HCT116 (cell line): Measurements from ENCODE around the gene DISP2. TPM values are rescaled to one million over a fixed set of nuclear protein-coding genes. Genes with fewer than 3 reads are reported as not detected.
A peak's percentile ranks its signal among the peaks of the same experiment; 100 is the strongest.

Source experiments
- ATAC-seq: fragments of 200-7000 bp; cut with Tn5 transposase; 2 replicates; pipeline ENCODE4 v1.9.1; 2020; ENCODE audit warnings: mild to moderate bottlenecking, moderate library complexity
- BruUV-seq: library from RNA; stranded (reverse); fragments of 400-500 nt; replicated peaks from 2 replicates; lab custom pipeline; 2021; lab: Mats Ljungman, UMichigan
- CTCF ChIA-PET: fragments of 300-600 bp; sonication (Branson Sonifier 250); formaldehyde crosslinking; loops from one replicate; lab custom pipeline; 2021; ENCODE audit warnings: antibody characterized with exemption; lab: Charles Lee
- POLR2A ChIA-PET: fragments of 300-600, 350-600 bp; sonication (Branson Sonifier 250); formaldehyde crosslinking; loops from one replicate; lab custom pipeline; 2021; ENCODE audit warnings: antibody characterized with exemption; lab: Charles Lee
- RAD21 ChIA-PET, 2 experiments: fragments of 300-600 bp; sonication (Branson Sonifier 250); formaldehyde crosslinking; loops; one replicate each; lab custom pipeline; 2023; ENCODE audit warnings: low total read pairs in 2 of 2; ENCODE audit not compliant: uncharacterized antibody in 2 of 2, unreplicated experiment in 2 of 2, low non-redundant PET in 1 of 2; lab: Charles Lee
- DNase-seq: peaks from one replicate; pipeline ENCODE4 v3.0.0-alpha.2; 2010; ENCODE audit warnings: low read depth, low spot score
- H2AFZ ChIP-seq: fragments of 200-600 bp; shearing (Covaris generic), sonication (generic); 2 replicates; pipeline ENCODE4 v1.6.1; 2017; ENCODE audit warnings: low read depth, mixed run types, mixed read lengths, antibody characterized with exemption, low read length; ENCODE audit not compliant: poor library complexity, severe bottlenecking
- H3K27ac ChIP-seq: 2 replicates; pipeline ENCODE4 v1.5.1; 2012; ENCODE audit warnings: low read depth, low read length
- H3K27me3 ChIP-seq: fragments of 200-600 bp; sonication (generic); 2 replicates; pipeline ENCODE4 v1.6.1; 2016; ENCODE audit warnings: mixed run types, low read length, mixed read lengths; ENCODE audit not compliant: insufficient read depth
- H3K36me3 ChIP-seq, 2 experiments: fragments of 200-500 bp in 1 of 2; fragments of 200-600 bp in 1 of 2; sonication (Bioruptor generic) in 1 of 2; sonication (generic) in 1 of 2; 2 replicates each; pipeline versions ENCODE4 v1.5.1 to v1.6.1; 2014 to 2016; ENCODE audit warnings: low read length in 2 of 2, inconsistent platforms in 1 of 2, mixed read lengths in 1 of 2, mixed run types in 1 of 2; ENCODE audit not compliant: insufficient read depth in 2 of 2, control insufficient read depth in 1 of 2
- H3K4me1 ChIP-seq, 2 experiments: fragments of 200-600 bp in 1 of 2; sonication (generic) in 1 of 2; 2 replicates each; pipeline versions ENCODE4 v1.5.1 to v1.6.1; 2012 to 2017; ENCODE audit warnings: low read length in 2 of 2, inconsistent platforms in 1 of 2, mild to moderate bottlenecking in 1 of 2, mixed read lengths in 1 of 2, mixed run types in 1 of 2, moderate library complexity in 1 of 2; ENCODE audit not compliant: insufficient read depth in 2 of 2, control insufficient read depth in 1 of 2
- H3K4me2 ChIP-seq: fragments of 200-600 bp; sonication (generic); 2 replicates; pipeline ENCODE4 v1.6.1; 2017; ENCODE audit warnings: mixed run types, low read length, mixed read lengths
- H3K4me3 ChIP-seq, 2 experiments: fragments of 200-600 bp in 1 of 2; sonication (generic) in 1 of 2; replicated peaks in 1 of 2; 2 replicates each; pipeline ENCODE4 v1.5.1; 2011 to 2016; ENCODE audit warnings: low read length in 2 of 2, control low read depth in 1 of 2, low read depth in 1 of 2, mild to moderate bottlenecking in 1 of 2, mixed read lengths in 1 of 2, mixed run types in 1 of 2
- H3K79me2 ChIP-seq: fragments of 200-600 bp; sonication (generic); 2 replicates; pipeline ENCODE4 v1.6.1; 2017; ENCODE audit warnings: mild to moderate bottlenecking, mixed run types, low read length, moderate library complexity, mixed read lengths; ENCODE audit not compliant: insufficient read depth
- H3K9ac ChIP-seq: fragments of 200-600 bp; sonication (generic); 2 replicates; pipeline ENCODE4 v1.6.1; 2016; ENCODE audit warnings: low read length, mixed read lengths
- H3K9me2 ChIP-seq: fragments of 200-600 bp; sonication (generic), shearing (Covaris generic); 2 replicates; pipeline ENCODE4 v1.6.1; 2017; ENCODE audit warnings: mixed run types, mild to moderate bottlenecking, moderate library complexity; ENCODE audit not compliant: insufficient read depth
- H3K9me3 ChIP-seq, 2 experiments: fragments of 200-500 bp in 1 of 2; fragments of 200-600 bp in 1 of 2; sonication (Bioruptor generic) in 1 of 2; sonication (generic) in 1 of 2; 2 replicates each; pipeline ENCODE4 v1.6.1; 2014 to 2017; ENCODE audit warnings: low read length in 2 of 2, mixed read lengths in 2 of 2, inconsistent platforms in 1 of 2, low read depth in 1 of 2, mild to moderate bottlenecking in 1 of 2, mixed run types in 1 of 2, moderate library complexity in 1 of 2; ENCODE audit not compliant: control insufficient read depth in 1 of 2, insufficient read depth in 1 of 2
- H4K20me1 ChIP-seq: fragments of 200-600 bp; sonication (generic), shearing (Covaris generic); 2 replicates; pipeline ENCODE4 v1.6.1; 2017; ENCODE audit warnings: mixed run types, mild to moderate bottlenecking, moderate library complexity; ENCODE audit not compliant: insufficient read depth
- CEBPB ChIP-seq: IDR thresholded peaks from 2 replicates; pipeline ENCODE4 v1.6.1; 2012; ENCODE audit warnings: low read depth
- EGR1 ChIP-seq: IDR thresholded peaks from 2 replicates; pipeline ENCODE4 v1.6.1; 2012; ENCODE audit warnings: low read depth
- ELF1 ChIP-seq: IDR thresholded peaks from 2 replicates; pipeline ENCODE4 v1.6.1; 2012; ENCODE audit warnings: low read depth, borderline replicate concordance
- EZH2phosphoT487 ChIP-seq: fragments of 200-600 bp; IDR thresholded peaks from 2 replicates; pipeline ENCODE4 v1.6.1; 2018; ENCODE audit warnings: antibody characterized with exemption, borderline replicate concordance
- JUND ChIP-seq: IDR thresholded peaks from 2 replicates; pipeline ENCODE4 v1.6.1; 2012
- POLR2A ChIP-seq: IDR thresholded peaks from 2 replicates; pipeline ENCODE4 v1.7.0; 2011; ENCODE audit warnings: borderline replicate concordance; ENCODE audit not compliant: insufficient read depth, insufficient read length; ENCODE audit errors: extremely low read depth
- POLR2AphosphoS5 ChIP-seq: IDR thresholded peaks from 2 replicates; pipeline ENCODE4 v1.6.1; 2011; ENCODE audit warnings: mild to moderate bottlenecking, low read depth, low read length, moderate library complexity
- RAD21 ChIP-seq: IDR thresholded peaks from 2 replicates; pipeline ENCODE4 v1.6.1; 2012; ENCODE audit warnings: low read depth, mild to moderate bottlenecking
- SIN3A ChIP-seq: IDR thresholded peaks from 2 replicates; pipeline ENCODE4 v1.6.1; 2012; ENCODE audit warnings: low read depth
- SP1 ChIP-seq: IDR thresholded peaks from 2 replicates; pipeline ENCODE4 v1.6.1; 2012; ENCODE audit warnings: low read depth
- TCF7L2 ChIP-seq: IDR thresholded peaks from 2 replicates; pipeline ENCODE4 v1.7.0; 2011; ENCODE audit warnings: borderline replicate concordance, inconsistent platforms; ENCODE audit not compliant: insufficient read depth, insufficient read length; ENCODE audit errors: extremely low read depth
- YY1 ChIP-seq: IDR thresholded peaks from 2 replicates; pipeline ENCODE4 v1.6.1; 2011; ENCODE audit warnings: low read length, low read depth, moderate library complexity, mild to moderate bottlenecking; ENCODE audit not compliant: insufficient replicate concordance; ENCODE audit errors: extremely low read depth
- ZFX ChIP-seq: fragments of 450-650 bp; IDR thresholded peaks from 2 replicates; pipeline ENCODE4 v1.6.1; 2017
- ZNF274 ChIP-seq: fragments of 200-500 bp; sonication (Bioruptor generic); IDR thresholded peaks from 2 replicates; pipeline ENCODE4 v1.6.1; 2014; ENCODE audit warnings: mild to moderate bottlenecking, low read depth, low read length, inconsistent platforms
- intact Hi-C: fragments of 100-400 bp; cut with micrococcal nuclease; formaldehyde crosslinking; loops from 2 replicates; pipeline ENCODE4 v1.10.0; 2022
- total RNA-seq: library from RNA; stranded (reverse); gene quantifications from one replicate; pipeline ENCODE4 v1.2.1, GENCODE V29; 2021; ENCODE audit not compliant: unreplicated experiment
- TF ChIP-seq, protein P1 (sequence below): IDR thresholded peaks from 2 replicates; pipeline ENCODE4 v1.6.1; 2011; ENCODE audit warnings: mild to moderate bottlenecking, low read length, moderate library complexity; ENCODE audit not compliant: insufficient replicate concordance; ENCODE audit errors: extremely low read depth
- TF ChIP-seq, protein P2 (sequence below): IDR thresholded peaks from 2 replicates; pipeline ENCODE4 v1.6.1; 2012
- TF ChIP-seq, protein P3 (sequence below), 3 experiments: fragments of 200-600 bp in 1 of 3; sonication (generic) in 1 of 3; IDR thresholded peaks in 2 of 3; conservative IDR thresholded peaks in 1 of 3; 2 replicates each; pipeline ENCODE4 v1.5.1; 2012 to 2017; ENCODE audit warnings: low read depth in 2 of 3, low read length in 2 of 3, antibody characterized with exemption in 1 of 3, borderline replicate concordance in 1 of 3, control low read depth in 1 of 3, mild to moderate bottlenecking in 1 of 3, mixed read lengths in 1 of 3, mixed run types in 1 of 3, moderate library complexity in 1 of 3; ENCODE audit not compliant: insufficient read depth in 1 of 3

The DISP2 gene
- total RNA-seq, 1 experiment from 2014 or later, result 3.3 TPM

DNA sequence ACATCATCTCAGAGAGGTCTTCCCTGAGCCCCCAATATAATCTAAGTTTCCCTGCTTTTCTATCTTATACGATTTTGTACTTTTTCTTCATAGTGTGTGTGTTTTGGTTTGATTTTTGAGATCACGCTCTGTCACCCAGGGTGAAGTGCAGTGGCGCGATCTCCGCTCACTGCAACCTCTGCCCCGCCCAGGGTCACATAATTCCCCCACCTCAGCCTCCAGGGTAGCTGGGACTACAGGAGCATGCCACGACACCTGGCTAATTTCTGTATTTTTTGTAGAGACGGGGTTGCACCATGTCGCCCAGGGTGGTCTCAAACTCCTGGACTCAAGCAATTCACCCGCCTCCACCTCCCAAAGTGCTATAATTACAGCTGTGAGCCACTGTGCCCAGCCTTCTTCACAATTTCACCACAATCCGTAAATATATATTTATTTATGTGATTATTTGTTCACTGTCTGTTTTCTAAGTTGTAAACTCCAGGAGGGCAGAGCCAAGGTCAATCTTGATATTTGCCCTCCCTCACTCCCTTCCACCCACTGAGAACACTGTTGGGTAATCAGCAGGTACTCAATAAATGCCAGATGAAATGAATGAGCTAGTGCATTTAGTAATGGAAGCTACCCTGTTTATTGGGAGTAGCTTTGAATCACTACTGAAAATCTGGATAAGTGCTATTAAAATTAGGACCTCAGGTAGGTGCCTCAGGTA lies 24.0 kb downstream of the DISP2 start (continued):
- TF ChIP-seq EZH2phosphoT487, result no peak
- TF ChIP-seq SIN3A, result no peak
- TF ChIP-seq EGR1, result no peak
- TF ChIP-seq POLR2A, result no peak
- no peak for TF ChIP-seq ZFX
- no peak for TF ChIP-seq JUND
- no peak for TF ChIP-seq CEBPB

DNA sequence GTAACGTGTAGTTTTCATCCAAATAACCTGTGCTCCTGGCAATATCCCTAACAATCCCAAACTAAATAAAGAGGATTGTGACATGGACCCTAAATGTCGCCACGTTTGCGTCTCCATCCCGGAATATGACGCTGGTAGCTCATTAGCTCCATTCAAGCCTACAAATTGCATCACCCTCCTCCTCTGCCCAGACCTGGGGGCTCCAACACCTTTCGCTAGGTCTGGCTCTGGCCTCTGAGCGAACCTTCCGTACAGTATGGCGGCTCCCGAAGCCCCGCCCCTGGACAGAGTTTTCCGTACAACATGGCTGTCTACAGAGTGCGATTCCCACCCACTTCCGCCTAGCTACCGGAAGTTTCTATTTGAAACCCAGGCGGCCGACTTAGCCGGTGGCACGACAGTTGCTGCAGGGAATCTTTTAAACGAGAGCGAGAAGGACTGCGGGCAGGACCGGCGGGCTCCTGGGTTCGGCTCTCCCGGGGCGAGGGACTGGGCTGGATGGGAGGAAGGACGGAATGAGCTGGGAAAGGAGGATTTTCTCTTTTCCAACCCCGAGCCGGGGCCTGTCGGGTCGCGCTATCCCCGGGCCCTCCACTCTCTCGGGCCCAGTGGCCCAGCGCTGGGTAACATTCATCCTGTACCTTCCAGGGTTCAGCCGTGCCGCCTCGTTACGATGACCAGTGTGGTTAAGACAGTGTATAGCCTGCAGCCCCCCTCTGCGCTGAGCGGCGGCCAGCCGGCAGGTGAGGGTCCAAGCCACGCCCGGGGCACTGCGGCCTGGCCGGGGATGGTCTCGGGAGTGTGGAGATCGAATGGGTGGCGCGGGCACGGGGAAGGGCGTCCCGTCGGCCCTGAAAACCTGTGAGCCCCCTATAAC lies 24.8 kb downstream of the DISP2 start, which contains the start of gene KNSTRN:
TSS of gene KNSTRN (plus strand) at position 142 of the 877 bp plus-strand sequence. CDS start at position 257, 115 bp downstream.
- H4K20me1 ChIP-seq, result no peaks in the 10 kb centered on the region
- intact Hi-C loops, result no loop called here
- RAD21 ChIA-PET, result no interaction called here
- ATAC-seq (peak; percentile 92), DNase-seq (peak; percentile 89)
- BruUV-seq, result TSS peak; percentile 79
- peaks cover 16 to 32% of the 10 kb centered on the region in 2 experiments for H3K36me3 ChIP-seq
- H3K9me2 ChIP-seq, result no peaks in the 10 kb centered on the region
- peak within 1 kb of the TSS; percentile 84 for H3K4me2 ChIP-seq
- H3K27ac ChIP-seq, result peak within 1 kb of the TSS; percentile 65
- POLR2A ChIA-PET, result interaction anchor here (0.6 to 1.3 kb wide), 3 partner anchors 23 to 205 kb away, joined by 3 to 5 read pairs (median 4); partner anchors contain the start of gene IVD
- peak within 1 kb of the TSS; percentile 92 for H3K9ac ChIP-seq
- TF ChIP-seq TCF7L2, result peak; percentile 64
- no peak for TF ChIP-seq JUND
- TF ChIP-seq SIN3A, result peak; percentile 76; the same call in 1 of the 2 replicates
- TF ChIP-seq, protein P1, sequence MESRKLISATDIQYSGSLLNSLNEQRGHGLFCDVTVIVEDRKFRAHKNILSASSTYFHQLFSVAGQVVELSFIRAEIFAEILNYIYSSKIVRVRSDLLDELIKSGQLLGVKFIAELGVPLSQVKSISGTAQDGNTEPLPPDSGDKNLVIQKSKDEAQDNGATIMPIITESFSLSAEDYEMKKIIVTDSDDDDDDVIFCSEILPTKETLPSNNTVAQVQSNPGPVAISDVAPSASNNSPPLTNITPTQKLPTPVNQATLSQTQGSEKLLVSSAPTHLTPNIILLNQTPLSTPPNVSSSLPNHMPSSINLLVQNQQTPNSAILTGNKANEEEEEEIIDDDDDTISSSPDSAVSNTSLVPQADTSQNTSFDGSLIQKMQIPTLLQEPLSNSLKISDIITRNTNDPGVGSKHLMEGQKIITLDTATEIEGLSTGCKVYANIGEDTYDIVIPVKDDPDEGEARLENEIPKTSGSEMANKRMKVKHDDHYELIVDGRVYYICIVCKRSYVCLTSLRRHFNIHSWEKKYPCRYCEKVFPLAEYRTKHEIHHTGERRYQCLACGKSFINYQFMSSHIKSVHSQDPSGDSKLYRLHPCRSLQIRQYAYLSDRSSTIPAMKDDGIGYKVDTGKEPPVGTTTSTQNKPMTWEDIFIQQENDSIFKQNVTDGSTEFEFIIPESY, result no peak
- TF ChIP-seq YY1, result peak; percentile 100
- peak; percentile 68 for TF ChIP-seq POLR2A
- TF ChIP-seq, protein P2, sequence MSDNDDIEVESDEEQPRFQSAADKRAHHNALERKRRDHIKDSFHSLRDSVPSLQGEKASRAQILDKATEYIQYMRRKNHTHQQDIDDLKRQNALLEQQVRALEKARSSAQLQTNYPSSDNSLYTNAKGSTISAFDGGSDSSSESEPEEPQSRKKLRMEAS, result peak; percentile 58; the same call in 1 of the 2 replicates
- peak; percentile 34; the same call in 1 of the 2 replicates for TF ChIP-seq SP1
- TF ChIP-seq, protein P3, sequence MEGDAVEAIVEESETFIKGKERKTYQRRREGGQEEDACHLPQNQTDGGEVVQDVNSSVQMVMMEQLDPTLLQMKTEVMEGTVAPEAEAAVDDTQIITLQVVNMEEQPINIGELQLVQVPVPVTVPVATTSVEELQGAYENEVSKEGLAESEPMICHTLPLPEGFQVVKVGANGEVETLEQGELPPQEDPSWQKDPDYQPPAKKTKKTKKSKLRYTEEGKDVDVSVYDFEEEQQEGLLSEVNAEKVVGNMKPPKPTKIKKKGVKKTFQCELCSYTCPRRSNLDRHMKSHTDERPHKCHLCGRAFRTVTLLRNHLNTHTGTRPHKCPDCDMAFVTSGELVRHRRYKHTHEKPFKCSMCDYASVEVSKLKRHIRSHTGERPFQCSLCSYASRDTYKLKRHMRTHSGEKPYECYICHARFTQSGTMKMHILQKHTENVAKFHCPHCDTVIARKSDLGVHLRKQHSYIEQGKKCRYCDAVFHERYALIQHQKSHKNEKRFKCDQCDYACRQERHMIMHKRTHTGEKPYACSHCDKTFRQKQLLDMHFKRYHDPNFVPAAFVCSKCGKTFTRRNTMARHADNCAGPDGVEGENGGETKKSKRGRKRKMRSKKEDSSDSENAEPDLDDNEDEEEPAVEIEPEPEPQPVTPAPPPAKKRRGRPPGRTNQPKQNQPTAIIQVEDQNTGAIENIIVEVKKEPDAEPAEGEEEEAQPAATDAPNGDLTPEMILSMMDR (IDR thresholded peaks at IDR 0.05 in 2 of 3, conservative IDR thresholded peaks at IDR 0.05 in 1 of 3; ENCODE audit: borderline replicate concordance in 1 of 3, insufficient read depth in 1 of 3, low read depth in 2 of 3, low read length in 2 of 3), result no peak
- peak; percentile 89 for TF ChIP-seq EGR1
- TF ChIP-seq RAD21, result no peak
- TF ChIP-seq ZFX, result peak; percentile 96
- TF ChIP-seq ZNF274, result no peak
- TF ChIP-seq ELF1, result no peak
- peak; percentile 81 for TF ChIP-seq POLR2AphosphoS5
- H3K79me2 ChIP-seq, result peaks cover 44% of the 10 kb centered on the region
- CTCF ChIA-PET, result interaction anchor here (1.2 to 1.9 kb wide), 3 partner anchors 14 to 45 kb away, joined by 3 to 5 read pairs (median 4); no protein-coding TSS in a partner anchor
- H3K4me3 ChIP-seq, result peak within 1 kb of the TSS; percentile 81 to 93
- peak within 1 kb of the TSS; percentile 4 for H2AFZ ChIP-seq
- no peaks in the 10 kb centered on the region for H3K9me3 ChIP-seq
- H3K27me3 ChIP-seq, result no peaks in the 10 kb centered on the region
- H3K4me1 ChIP-seq, result peaks cover 15 to 31% of the 10 kb centered on the region in 2 experiments
